Loucy (cell line): ENCODE data around the gene ALAD.
"Not testable (repeated sequence)": the region's sequence is repeated elsewhere in the genome, so short reads cannot be mapped to it uniquely, and the experiment has no call there.

Source experiments
- CTCF ChIP-seq: fragments of 200-600 bp; sonication (generic); conservative IDR thresholded peaks from 2 replicates; pipeline ENCODE4 v1.5.1; 2014; ENCODE audit warnings: mild to moderate bottlenecking, antibody characterized with exemption, low read length
- EZH2phosphoT487 ChIP-seq: fragments of 200-600 bp; IDR thresholded peaks from 2 replicates; pipeline ENCODE4 v1.6.1; 2018; ENCODE audit warnings: antibody characterized with exemption, mild to moderate bottlenecking, moderate library complexity, borderline replicate concordance

- not testable (repeated sequence) for TF ChIP-seq CTCF, EZH2phosphoT487
Measured at GRCh38 chr9:113379829-113380210, 21.3 kb downstream of the ALAD start.
